Epithelial cell of proximal tubule (primary cell): ENCODE results near the gene RRP1. TPM values are rescaled to one million over a fixed set of nuclear protein-coding genes. Genes with fewer than 3 reads are reported as not detected.

ENCODE experiments used
- DNase-seq: peaks from one replicate; pipeline ENCODE4 v3.0.0-alpha.2; 2011; ENCODE audit warnings: low read depth
- H3K4me3 ChIP-seq: 2 replicates; pipeline ENCODE4 v1.5.1; 2011; ENCODE audit warnings: low read depth, mild to moderate bottlenecking, low read length
- CTCF ChIP-seq: conservative IDR thresholded peaks from 2 replicates; pipeline ENCODE4 v1.5.1; 2012; ENCODE audit warnings: low read depth, mild to moderate bottlenecking, low read length
- total RNA-seq: library from RNA; depleted of rRNA; stranded (reverse); fragments of >200 nt; gene quantifications from 2 replicates; pipeline ENCODE4 v1.2.3, GENCODE V29; 2015

RRP1 gene
- total RNA-seq, 1 donor from 2014 or later, result 26.1 TPM

- DNase-seq, result no peak
Measured at GRCh38 chr21:43771199-43771675, 18.1 kb upstream of the RRP1 start.

GRCh38 chr21:43771698-43772424 lies 17.5 kb upstream of the RRP1 start:
- TF ChIP-seq CTCF, result no peak
- H3K4me3 ChIP-seq, result no peak overlapping the region
- no peak for DNase-seq

More at GRCh38 chr21:43771199-43771675, 18.1 kb upstream of the RRP1 start:
- H3K4me3 ChIP-seq, result no peak overlapping the region
- no peak for TF ChIP-seq CTCF

GRCh38 chr21:43772425-43772821 lies 17.0 kb upstream of the RRP1 start:
- no peak for DNase-seq
- TF ChIP-seq CTCF, result no peak
- H3K4me3 ChIP-seq, result no peak overlapping the region

GRCh38 chr21:43774163-43774562 lies 15.2 kb upstream of the RRP1 start:
- no peak for TF ChIP-seq CTCF
- H3K4me3 ChIP-seq, result no peak overlapping the region
- DNase-seq, result no peak

GRCh38 chr21:43775190-43775589 lies 14.2 kb upstream of the RRP1 start:
- H3K4me3 ChIP-seq, result peak overlapping the region; percentile 85
- DNase-seq, result no peak
- no peak for TF ChIP-seq CTCF

- DNase-seq, result no peak
- H3K4me3 ChIP-seq, result peak within 1 kb of the TSS; percentile 85
- TF ChIP-seq CTCF, result no peak
Measured at GRCh38 chr21:43775795-43776430, 13.5 kb upstream of the RRP1 start, which contains the start of gene CSTB. Gene CSTB (minus strand): TSS chr21:43776308. CDS start chr21:43776269, 39 bp downstream.
